Uterus (tissue), 4 donors: ENCODE data around the gene PAMR1. TPM values are rescaled to one million over a fixed set of nuclear protein-coding genes. Genes with fewer than 3 reads are reported as not detected.

Source experiments
- DNase-seq, 2 donors: peaks; one replicate each; pipeline ENCODE4 v3.0.0-alpha.2; 2019 to 2020
- H3K27ac ChIP-seq, 2 donors: fragments of 200-600 bp; sonication (generic); 1 replicate in 1 of 2; 2 replicates in 1 of 2; pipeline ENCODE4 v1.5.1; 2016 to 2018
- H3K27me3 ChIP-seq, 2 donors: fragments of 200-600 bp; sonication (generic); one replicate each; pipeline ENCODE4 v1.5.1; 2018 to 2019; ENCODE audit warnings: control low read depth in 1 of 2
- H3K36me3 ChIP-seq, 2 donors: fragments of 200-600 bp; sonication (generic); one replicate each; pipeline ENCODE4 v1.5.1; 2019; ENCODE audit warnings: control low read depth in 1 of 2
- H3K4me1 ChIP-seq, 2 donors: fragments of 200-600 bp; sonication (generic); one replicate each; pipeline ENCODE4 v1.5.1; 2018 to 2019; ENCODE audit warnings: control low read depth in 1 of 2
- H3K4me3 ChIP-seq, 2 donors: fragments of 200-600 bp; sonication (generic); 1 replicate in 1 of 2; 2 replicates in 1 of 2; pipeline ENCODE4 v1.5.1; 2018 to 2019; ENCODE audit warnings: mild to moderate bottlenecking in 1 of 2
- H3K9me3 ChIP-seq, 2 donors: fragments of 200-600 bp; sonication (generic); one replicate each; pipeline ENCODE4 v1.5.1; 2019; ENCODE audit warnings: control low read depth in 1 of 2
- CTCF ChIP-seq, 4 experiments: fragments of 200-600 bp in 2 of 4; fragments of 450-650 bp in 2 of 4; sonication (generic) in 2 of 4; IDR thresholded peaks; one replicate each; pipeline ENCODE4 v1.5.1; 2016 to 2019; ENCODE audit warnings: antibody characterized with exemption in 4 of 4, mild to moderate bottlenecking in 2 of 4, moderate library complexity in 1 of 4
- POLR2A ChIP-seq, 2 donors: fragments of 450-650 bp; IDR thresholded peaks; one replicate each; pipeline ENCODE4 v1.6.1; 2016; ENCODE audit warnings: antibody characterized with exemption in 2 of 2, mild to moderate bottlenecking in 1 of 2, moderate library complexity in 1 of 2
- intact Hi-C: fragments of 100-400 bp; cut with DNase I; formaldehyde crosslinking; loops from one replicate; pipeline ENCODE4 v1.15.1; 2023; ENCODE audit warnings: low total_unique reads
- total RNA-seq, 4 donors: library from RNA; depleted of rRNA in 3 of 4; stranded (reverse); fragments of >200 nt in 3 of 4; gene quantifications; one replicate each; pipeline versions ENCODE4 v1.1.0 to v1.2.4, GENCODE V29; 2014 to 2023
- donor health status: DM: yes; HTN: yes; CAD: no.

PAMR1 gene
- total RNA-seq, 4 donors from 2014 or later: 26.8 to 172 (median 53.6) TPM

- no peak overlapping the region for H3K27ac ChIP-seq
- H3K4me3 ChIP-seq: no peak overlapping the region
- H3K36me3 ChIP-seq: no peaks in the 10 kb centered on the region
- H3K9me3 ChIP-seq: no peaks in the 10 kb centered on the region
- intact Hi-C loops: no loop called here
- no peak for DNase-seq
- H3K27me3 ChIP-seq: no peaks in the 10 kb centered on the region
- H3K4me1 ChIP-seq: no peaks in the 10 kb centered on the region
- TF ChIP-seq CTCF (IDR thresholded peaks at IDR 0.05) (no peak), POLR2A (IDR thresholded peaks at IDR 0.05) (no peak)
These were observed 126.5 kb downstream of the PAMR1 start for GRCh38 chr11:35398881-35399280.

- no peak overlapping the region for H3K4me3 ChIP-seq
- intact Hi-C loops: loop anchor here (5.0 kb wide), 1 partner anchor 468 kb away; no protein-coding TSS in a partner anchor
- TF ChIP-seq CTCF (IDR thresholded peaks at IDR 0.05): no peak
- TF ChIP-seq POLR2A (IDR thresholded peaks at IDR 0.05): no peak
- H3K27me3 ChIP-seq: no peaks in the 10 kb centered on the region
- DNase-seq: no peak
- no peaks in the 10 kb centered on the region for H3K9me3 ChIP-seq
- H3K4me1 ChIP-seq: no peaks in the 10 kb centered on the region
- H3K36me3 ChIP-seq: no peaks in the 10 kb centered on the region
- no peak overlapping the region for H3K27ac ChIP-seq
These were observed 130.5 kb downstream of the PAMR1 start for GRCh38 chr11:35394941-35395340.

- Histone ChIP-seq H3K4me1 (no peaks in the 10 kb centered on the region), H3K36me3 (no peaks in the 10 kb centered on the region), H3K9me3 (no peaks in the 10 kb centered on the region), H3K27me3 (no peaks in the 10 kb centered on the region), H3K27ac (no peak overlapping the region), H3K4me3 (no peak overlapping the region)
- intact Hi-C loops: loop anchor here (5.0 kb wide), 1 partner anchor 466 kb away; no protein-coding TSS in a partner anchor
- TF ChIP-seq CTCF (IDR thresholded peaks at IDR 0.05) (no peak), POLR2A (IDR thresholded peaks at IDR 0.05) (no peak)
- no peak for DNase-seq
These were observed 132.3 kb downstream of the PAMR1 start for GRCh38 chr11:35393098-35393497.

- Histone ChIP-seq H3K36me3 (no peaks in the 10 kb centered on the region), H3K9me3 (no peaks in the 10 kb centered on the region), H3K4me3 (no peak overlapping the region), H3K4me1 (no peaks in the 10 kb centered on the region), H3K27ac (peak overlapping the region in 1 of 2 donors; percentile 62), H3K27me3 (no peaks in the 10 kb centered on the region)
- peak; percentile 84 to 87 for DNase-seq
- TF ChIP-seq POLR2A (IDR thresholded peaks at IDR 0.05) (no peak), CTCF (IDR thresholded peaks at IDR 0.05) (peak; percentile 84 to 94 (median 88))
- intact Hi-C loops: loop anchor here (5.0 kb wide), 1 partner anchor 465 kb away; no protein-coding TSS in a partner anchor
These were observed 133.3 kb downstream of the PAMR1 start for GRCh38 chr11:35391922-35392688.
